WTC11 (cell line): ENCODE data around the gene CAMK2B. TPM values are rescaled to one million over a fixed set of nuclear protein-coding genes. Genes with fewer than 3 reads are reported as not detected.

Source experiments
- ATAC-seq: fragments of 200-7000 bp; cut with Tn5 transposase; 2 replicates; pipeline ENCODE4 v1.10.0; 2021; ENCODE audit warnings: mild to moderate bottlenecking, moderate library complexity
- CTCF ChIA-PET: fragments of 300-600 bp; sonication (Branson Sonifier 250); formaldehyde crosslinking; loops from one replicate; lab custom pipeline; 2021; ENCODE audit warnings: antibody characterized with exemption; lab: Charles Lee
- POLR2A ChIA-PET: fragments of 350-600 bp; sonication (Branson Sonifier 250); formaldehyde crosslinking; loops from one replicate; lab custom pipeline; 2021; ENCODE audit warnings: antibody characterized with exemption; lab: Charles Lee
- DNase-seq: peaks from one replicate; pipeline ENCODE4 v3.0.0; 2021; ENCODE audit warnings: low spot score
- H3K27ac Mint-ChIP-seq: 2 replicates; pipeline ENCODE4 v1.8.0; 2021; ENCODE audit warnings: mixed read lengths
- H3K27me3 Mint-ChIP-seq: 2 replicates; pipeline ENCODE4 v1.8.0; 2021; ENCODE audit warnings: low read depth, mild to moderate bottlenecking, moderate library complexity, mixed read lengths
- H3K36me3 Mint-ChIP-seq: 2 replicates; pipeline ENCODE4 v1.8.0; 2021; ENCODE audit warnings: mixed read lengths
- H3K4me1 Mint-ChIP-seq: 2 replicates; pipeline ENCODE4 v1.8.0; 2022; ENCODE audit warnings: mixed read lengths
- H3K4me3 Mint-ChIP-seq: 2 replicates; pipeline ENCODE4 v1.8.0; 2021; ENCODE audit warnings: mild to moderate bottlenecking, moderate library complexity, mixed read lengths
- H3K9me3 Mint-ChIP-seq: 2 replicates; pipeline ENCODE4 v1.8.0; 2021; ENCODE audit warnings: mixed read lengths
- ARID4B ChIP-seq: sonication (generic); formaldehyde crosslinking; IDR thresholded peaks from 2 replicates; pipeline ENCODE4 v1.8.0; 2023; ENCODE audit warnings: missing genetic modification reagents, mild to moderate bottlenecking, borderline replicate concordance
- CBFB ChIP-seq: sonication (generic); formaldehyde crosslinking; IDR thresholded peaks from 2 replicates; pipeline ENCODE4 v1.8.1; 2022; ENCODE audit warnings: mild to moderate bottlenecking, low read depth, missing genetic modification reagents
- CREB1 ChIP-seq: sonication (generic); formaldehyde crosslinking; IDR thresholded peaks from 2 replicates; pipeline ENCODE4 v1.8.0; 2023; ENCODE audit warnings: mild to moderate bottlenecking, missing genetic modification reagents
- EMX1 ChIP-seq: fragments of 250-450 bp; sonication (Bioruptor Pico); IDR thresholded peaks from 2 replicates; pipeline ENCODE4 v1.8.0; 2021; ENCODE audit warnings: mild to moderate bottlenecking
- FOXP4 ChIP-seq: sonication (generic); formaldehyde crosslinking; IDR thresholded peaks from 2 replicates; pipeline ENCODE4 v1.8.0; 2022; ENCODE audit warnings: mild to moderate bottlenecking, missing genetic modification reagents
- GABPB1 ChIP-seq: sonication (generic); formaldehyde crosslinking; IDR thresholded peaks from 2 replicates; pipeline ENCODE4 v1.8.1; 2023; ENCODE audit warnings: mild to moderate bottlenecking, missing genetic modification reagents
- MYBL2 ChIP-seq: sonication (generic); formaldehyde crosslinking; IDR thresholded peaks from 2 replicates; pipeline ENCODE4 v1.8.1; 2023; ENCODE audit warnings: mild to moderate bottlenecking, moderate library complexity, missing genetic modification reagents
- NFYB ChIP-seq: sonication (generic); formaldehyde crosslinking; conservative IDR thresholded peaks from 2 replicates; pipeline ENCODE4 v1.8.0; 2022; ENCODE audit warnings: low read depth, missing genetic modification reagents
- PRDM15 ChIP-seq: sonication (generic); formaldehyde crosslinking; IDR thresholded peaks from 2 replicates; pipeline ENCODE4 v1.8.0; 2022; ENCODE audit warnings: missing genetic modification reagents
- SMAD4 ChIP-seq: sonication (generic); formaldehyde crosslinking; IDR thresholded peaks from 2 replicates; pipeline ENCODE4 v1.8.0; 2022; ENCODE audit warnings: mild to moderate bottlenecking, missing genetic modification reagents
- STAT6 ChIP-seq: sonication (generic); formaldehyde crosslinking; conservative IDR thresholded peaks from 2 replicates; pipeline ENCODE4 v1.8.1; 2023; ENCODE audit warnings: mild to moderate bottlenecking, low read depth, missing genetic modification reagents, moderate library complexity
- ZBTB21 ChIP-seq: sonication (generic); formaldehyde crosslinking; IDR thresholded peaks from 2 replicates; pipeline ENCODE4 v1.8.1; 2023; ENCODE audit warnings: mild to moderate bottlenecking, missing genetic modification reagents, borderline replicate concordance
- ZNF138 ChIP-seq: sonication (generic); formaldehyde crosslinking; conservative IDR thresholded peaks from 2 replicates; pipeline ENCODE4 v1.8.1; 2022; ENCODE audit warnings: mild to moderate bottlenecking, moderate library complexity, missing genetic modification reagents
- ZNF232 ChIP-seq: sonication (generic); formaldehyde crosslinking; IDR thresholded peaks from 2 replicates; pipeline ENCODE4 v1.8.0; 2022; ENCODE audit warnings: mild to moderate bottlenecking, missing genetic modification reagents
- ZNF671 ChIP-seq: fragments of 250-450 bp; sonication (Bioruptor Pico); IDR thresholded peaks from 2 replicates; pipeline ENCODE4 v1.8.0; 2021; ENCODE audit warnings: mild to moderate bottlenecking
- total RNA-seq: library from RNA; stranded (reverse); gene quantifications from 3 replicates; pipeline ENCODE4 v1.2.3, GENCODE V29; 2021

CAMK2B gene
- total RNA-seq, 1 experiment from 2014 or later = 0.44 TPM

GRCh38 chr7:44259547-44260457 lies 65.6 kb downstream of the CAMK2B start:
- POLR2A ChIA-PET = no interaction called here
- Mint-ChIP-seq H3K4me3 (no peak overlapping the region), H3K4me1 (peaks cover 3% of the 10 kb centered on the region; the same call in 1 of the 2 replicates), H3K9me3 (peaks cover 2% of the 10 kb centered on the region), H3K27ac (no peak overlapping the region), H3K36me3 (no peaks in the 10 kb centered on the region), H3K27me3 (no peaks in the 10 kb centered on the region)
- DNase-seq (no peak), ATAC-seq (no peak)
- CTCF ChIA-PET = interaction anchor here (1.0 to 2.5 kb wide), 4 partner anchors 15 to 23 kb away, joined by 3 to 12 read pairs (median 4); no protein-coding TSS in a partner anchor
- TF ChIP-seq ZNF671 (CRISPR knock-in tag) (no peak), FOXP4 (no peak), CREB1 (CRISPR knock-in tag) (no peak), SMAD4 (no peak), GABPB1 (no peak), ARID4B (CRISPR knock-in tag) (no peak), EMX1 (CRISPR knock-in tag) (no peak), ZNF232 (no peak), CBFB (CRISPR knock-in tag) (no peak), ZNF138 (CRISPR knock-in tag) (no peak), MYBL2 (CRISPR knock-in tag) (no peak), ZBTB21 (CRISPR knock-in tag) (no peak), PRDM15 (CRISPR knock-in tag) (no peak)

- peaks cover 3% of the 10 kb centered on the region; the same call in 1 of the 2 replicates for H3K4me1 Mint-ChIP-seq
- H3K36me3 Mint-ChIP-seq = no peaks in the 10 kb centered on the region
- TF ChIP-seq NFYB (CRISPR knock-in tag) (no peak), STAT6 (CRISPR knock-in tag) (no peak)
- TF ChIP-seq, all 79 proteins: peak for 0
- ATAC-seq (no peak), DNase-seq (no peak)
- no peak overlapping the region for H3K27ac Mint-ChIP-seq
- H3K4me3 Mint-ChIP-seq = no peak overlapping the region
- no peaks in the 10 kb centered on the region for H3K27me3 Mint-ChIP-seq
- ChIA-PET POLR2A (no interaction called here), CTCF (interaction anchor here (1.0 to 2.5 kb wide), 4 partner anchors 14 to 22 kb away, joined by 3 to 12 read pairs (median 4); no protein-coding TSS in a partner anchor)
- peaks cover 9% of the 10 kb centered on the region for H3K9me3 Mint-ChIP-seq
Measured at GRCh38 chr7:44258865-44259546, 66.4 kb downstream of the CAMK2B start.
